COLO668 (cell line): ENCODE data around the gene AADACL2.
"Not testable (repeated sequence)": the region's sequence is repeated elsewhere in the genome, so short reads cannot be mapped to it uniquely, and the experiment has no call there.

Source experiments
- DNase-seq: peaks from one replicate; lab custom pipeline; 2025; ENCODE audit not compliant: unreplicated experiment; lab: John Stamatoyannopoulos, UW

The AADACL2 gene

GRCh38 chr3:151765685-151766084, 32.0 kb downstream of the AADACL2 start:
- no peak for DNase-seq

DNA sequence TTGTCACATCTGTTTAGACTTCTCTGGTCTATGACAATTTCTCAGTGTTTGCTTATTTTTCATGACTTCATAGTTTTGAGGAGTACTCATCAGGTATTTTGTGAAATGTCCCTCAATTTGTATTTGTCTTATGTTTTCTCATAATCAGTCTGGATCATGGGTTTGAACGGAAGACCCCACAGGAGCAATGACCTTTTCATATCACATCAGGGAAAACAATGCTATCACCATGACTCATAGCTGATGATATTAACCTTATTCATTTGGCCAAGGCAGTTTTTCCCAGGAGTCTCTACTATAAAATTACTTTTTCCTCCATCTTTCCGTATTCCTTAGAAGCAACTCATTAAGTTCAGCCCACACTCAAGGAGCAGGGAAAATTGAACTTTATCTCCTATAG, 32.7 kb downstream of the AADACL2 start:
- DNase-seq, result no peak

GRCh38 chr3:151768393-151768930, 34.7 kb downstream of the AADACL2 start:
- DNase-seq, result no peak

- DNase-seq, result no peak
These were observed 35.4 kb downstream of the AADACL2 start for GRCh38 chr3:151769175-151769574.

DNA sequence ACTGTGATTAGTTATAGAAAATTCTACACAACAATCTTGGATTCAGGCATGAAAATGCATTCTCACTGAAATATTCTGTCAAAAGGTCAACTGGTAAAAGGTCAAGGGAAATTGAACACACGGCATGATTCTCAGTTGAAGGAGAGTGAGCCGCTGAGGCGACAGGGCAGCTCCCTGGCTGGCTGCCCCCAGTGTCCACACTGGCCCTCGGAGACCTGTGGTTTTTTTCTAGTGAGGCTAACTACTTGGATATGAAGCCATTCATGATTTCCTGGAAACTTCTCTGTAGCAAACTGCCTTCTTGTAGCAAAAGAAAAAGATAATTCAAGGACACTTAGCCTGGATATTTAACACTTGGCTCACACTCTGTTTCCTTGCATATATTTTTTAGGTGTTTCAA, 37.2 kb downstream of the AADACL2 start:
- no peak for DNase-seq

DNA sequence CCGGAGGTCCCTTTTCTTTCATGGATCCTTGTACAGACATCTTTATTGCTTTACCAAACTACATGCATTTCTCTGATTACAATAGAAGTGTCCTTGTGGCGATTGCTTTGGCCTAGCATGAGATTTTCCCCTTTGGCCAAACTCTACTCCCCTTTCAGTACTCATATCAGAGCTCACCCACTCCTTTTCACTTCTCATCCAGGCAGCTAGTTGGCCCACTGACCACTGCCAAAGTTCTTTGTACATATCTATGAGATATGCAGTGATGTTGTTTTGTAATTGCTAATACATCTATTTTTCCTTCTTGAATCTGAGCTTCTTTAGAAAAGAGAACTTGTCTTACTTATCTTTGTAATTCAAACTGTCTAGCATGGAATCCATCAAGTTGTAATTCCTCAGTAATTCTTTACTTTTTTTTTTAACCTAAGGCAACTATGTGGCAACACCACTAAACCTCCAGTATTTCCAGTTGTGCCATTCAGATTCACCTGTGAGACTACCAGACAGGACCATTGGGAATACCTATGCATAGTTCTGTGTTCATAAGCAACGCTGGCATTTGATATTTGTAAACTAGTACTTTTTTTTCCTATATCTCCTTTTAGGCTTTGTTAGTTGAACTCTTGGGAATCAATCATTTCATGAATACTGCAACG, 39.2 kb downstream of the AADACL2 start:
- no peak for DNase-seq

DNA sequence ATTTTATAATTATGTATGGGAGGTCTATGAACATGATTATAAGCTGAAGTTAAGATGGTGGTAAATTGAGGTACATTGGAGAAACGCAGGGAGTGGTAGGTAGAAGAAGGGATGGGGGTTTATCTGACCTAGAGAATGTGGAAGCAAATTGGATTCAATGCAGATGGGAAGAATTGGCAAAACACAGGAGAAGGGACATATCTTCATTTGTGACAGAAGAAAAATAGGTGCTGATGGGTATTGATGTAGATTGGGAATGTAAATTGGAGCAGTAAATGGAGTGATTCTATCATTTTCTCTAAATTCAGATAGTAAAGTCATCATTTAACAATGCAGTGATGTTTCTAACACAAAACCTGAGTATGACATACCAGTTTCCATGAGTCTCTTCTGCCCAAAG, 40.5 kb downstream of the AADACL2 start:
- no peak for DNase-seq

DNA sequence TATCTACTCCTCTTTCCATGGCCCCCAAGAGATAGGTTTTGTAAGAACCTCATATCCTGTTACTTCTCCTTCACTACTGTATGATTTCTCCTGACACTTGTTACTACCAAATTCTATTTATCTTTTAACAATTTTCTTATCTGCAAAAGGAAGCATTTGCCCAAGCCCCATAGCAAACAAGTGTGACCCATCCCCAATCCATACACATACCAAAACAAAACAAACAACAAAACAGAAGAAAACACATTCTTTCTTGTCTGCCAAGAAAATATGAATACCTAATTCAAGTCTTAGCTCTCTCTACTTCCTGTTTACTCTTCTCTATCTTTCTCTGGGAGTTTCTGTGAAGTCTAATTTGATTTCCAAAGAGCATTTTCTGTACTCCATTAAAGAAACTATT, 41.2 kb downstream of the AADACL2 start:
- no peak for DNase-seq

DNA sequence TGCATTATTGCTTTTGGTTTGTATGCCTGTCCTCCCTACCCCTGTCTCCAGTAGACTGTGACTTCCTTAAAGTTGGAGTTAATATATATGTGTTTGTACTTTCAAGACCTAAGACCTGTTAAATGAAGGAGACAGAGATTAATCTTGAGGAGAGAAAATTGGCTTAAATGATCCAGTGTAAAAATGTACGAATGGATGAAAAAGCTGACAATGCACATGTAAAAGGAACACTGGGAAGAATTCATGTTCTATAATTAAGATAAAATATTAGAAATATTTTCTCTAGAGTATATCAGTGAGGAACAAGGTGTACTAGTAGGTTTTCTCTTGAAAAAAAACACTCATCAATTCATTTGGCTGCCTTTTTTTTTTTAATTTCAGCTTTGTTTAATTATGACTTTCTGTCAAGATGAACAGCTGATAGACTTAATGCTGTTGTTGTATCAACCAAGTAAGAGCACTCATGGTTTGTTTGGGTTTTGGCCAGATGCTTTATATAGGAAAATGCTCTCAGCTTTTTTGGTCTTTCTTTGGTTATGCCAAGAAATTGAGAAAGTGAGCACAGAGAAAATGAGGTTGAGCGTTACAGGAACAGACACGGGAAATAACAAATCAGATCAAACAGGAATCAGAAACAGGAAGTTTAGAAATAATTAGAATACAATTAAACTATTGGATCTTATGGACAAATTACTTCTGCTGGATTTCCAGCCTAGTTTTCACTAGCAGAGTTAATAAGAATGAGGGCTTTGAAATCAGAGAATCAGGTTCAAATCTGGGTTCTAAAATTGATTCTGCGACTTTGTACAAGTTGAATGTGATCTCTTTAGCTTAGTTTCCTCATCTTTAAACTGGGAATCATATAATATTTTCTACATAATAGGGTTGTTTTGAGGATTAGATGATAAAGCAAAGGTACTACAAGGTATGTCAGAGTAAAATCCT, 41.9 kb downstream of the AADACL2 start:
- no peak for DNase-seq

DNA sequence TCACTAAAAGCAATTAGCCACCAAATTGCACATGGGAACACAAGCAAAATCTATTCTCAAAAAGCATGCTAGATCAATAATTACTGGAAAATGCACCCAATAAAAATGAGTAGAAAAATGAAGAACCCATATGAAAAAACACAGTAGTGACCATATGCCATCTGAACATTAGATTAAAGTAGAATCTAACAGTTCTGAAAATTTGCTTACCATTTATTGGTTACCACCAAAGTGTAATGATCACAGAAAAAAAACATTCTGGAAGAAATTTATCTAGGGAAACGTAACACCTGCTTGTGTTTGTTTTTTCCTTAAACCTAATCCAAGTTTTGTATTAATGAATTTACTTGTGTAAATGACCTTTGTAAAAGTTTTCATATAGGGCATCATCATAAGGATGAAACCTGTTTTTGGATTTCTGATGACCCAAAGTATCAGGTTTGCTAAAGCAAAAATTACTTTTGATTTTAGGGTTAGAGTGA, 42.6 kb downstream of the AADACL2 start:
- no peak for DNase-seq

- DNase-seq, result no peak
These were observed 44.2 kb downstream of the AADACL2 start for GRCh38 chr3:151777880-151778279.

DNA sequence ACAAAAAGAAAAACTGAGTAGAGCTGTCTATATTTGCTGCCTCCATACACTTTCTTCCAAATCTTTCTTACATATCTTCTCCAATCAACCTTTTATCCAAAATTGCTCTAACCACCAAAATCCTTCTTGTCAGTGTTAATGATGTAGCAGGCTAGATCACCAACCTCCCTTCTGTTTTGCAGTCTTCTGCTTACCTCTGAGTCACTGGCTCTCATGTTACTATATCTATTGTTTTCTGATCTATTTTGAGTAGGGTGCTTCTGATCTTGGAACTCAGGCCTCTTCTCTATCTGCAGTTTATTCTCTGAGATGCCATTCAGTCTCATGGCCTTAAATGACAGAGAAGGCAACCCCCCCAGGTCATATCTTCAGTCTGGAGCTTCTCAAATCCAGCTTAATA, 53.9 kb downstream of the AADACL2 start:
- no peak for DNase-seq

DNA sequence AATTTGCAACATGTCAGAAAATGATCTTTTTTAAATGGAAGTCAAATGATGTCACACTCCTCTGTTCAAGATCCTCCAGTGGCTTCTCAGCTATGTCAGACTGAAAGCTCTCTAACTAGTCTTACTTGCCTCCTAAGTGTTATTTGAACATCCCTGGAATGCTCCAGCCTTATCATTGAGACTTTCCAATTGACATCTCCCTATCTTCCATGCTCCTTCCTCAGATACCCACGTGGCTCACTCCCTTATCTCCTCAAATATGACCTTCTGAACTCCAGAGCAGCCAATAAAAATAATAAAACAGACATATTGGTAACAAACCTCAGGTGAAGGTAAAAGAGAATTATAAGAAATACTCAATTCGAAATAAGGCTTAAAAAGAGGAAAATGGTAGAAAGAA, 54.7 kb downstream of the AADACL2 start:
- DNase-seq, result no peak

GRCh38 chr3:151789853-151790463, 56.2 kb downstream of the AADACL2 start:
- no peak for DNase-seq

GRCh38 chr3:151790763-151791162, 57.0 kb downstream of the AADACL2 start:
- DNase-seq, result not testable (repeated sequence)

DNA sequence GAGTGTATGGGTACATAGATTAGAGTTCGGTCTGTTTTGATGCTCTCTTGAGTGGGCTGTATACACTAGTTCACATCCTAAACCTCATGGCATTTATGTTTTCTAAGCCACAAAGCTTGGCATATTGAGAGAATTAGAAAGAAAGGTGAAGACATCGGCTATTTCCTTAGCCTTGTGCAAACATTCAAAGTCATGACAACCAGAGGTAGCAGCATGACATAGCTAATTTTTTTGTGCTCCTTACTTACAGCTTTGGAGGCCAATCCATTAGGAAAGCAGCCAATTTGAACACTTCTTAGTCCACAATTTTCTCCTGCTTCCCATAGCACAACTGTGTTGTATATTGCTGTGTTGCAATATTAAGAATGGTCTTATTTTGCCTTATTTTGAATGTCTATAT, 58.7 kb downstream of the AADACL2 start:
- no peak for DNase-seq

GRCh38 chr3:151793636-151794035, 59.9 kb downstream of the AADACL2 start:
- DNase-seq, result no peak

- no peak for DNase-seq
These were observed 60.4 kb downstream of the AADACL2 start for GRCh38 chr3:151794080-151794479.

- no peak for DNase-seq
These were observed 61.5 kb downstream of the AADACL2 start for GRCh38 chr3:151795276-151795675.

- no peak for DNase-seq
These were observed 62.5 kb downstream of the AADACL2 start for GRCh38 chr3:151796105-151796680.

- no peak for DNase-seq
These were observed 64.7 kb downstream of the AADACL2 start for GRCh38 chr3:151798466-151798865.
